Loucy (cell line): Measurements from ENCODE around the gene LENG9.

Experiments
- H2AFZ ChIP-seq: fragments of 200-600 bp; sonication (generic); 2 replicates; pipeline ENCODE4 v1.6.0; 2016; ENCODE audit warnings: antibody characterized with exemption, mild to moderate bottlenecking, low read length, moderate library complexity
- H3F3A ChIP-seq: fragments of 200-600 bp; 2 replicates; pipeline ENCODE4 v1.6.0; 2016; ENCODE audit warnings: antibody characterized with exemption, low read depth, mild to moderate bottlenecking
- H3K27me3 ChIP-seq: fragments of 200-600 bp; sonication (generic); 2 replicates; pipeline ENCODE4 v1.6.1; 2014; ENCODE audit warnings: low read length, mild to moderate bottlenecking; ENCODE audit not compliant: insufficient read depth, poor library complexity, severe bottlenecking
- H3K36me3 ChIP-seq: fragments of 200-600 bp; sonication (generic); 2 replicates; pipeline ENCODE4 v1.6.1; 2016; ENCODE audit warnings: low read length; ENCODE audit not compliant: insufficient read depth
- H3K4me1 ChIP-seq: fragments of 200-600 bp; sonication (generic); 2 replicates; pipeline ENCODE4 v1.5.1; 2014; ENCODE audit warnings: low read length, mild to moderate bottlenecking; ENCODE audit not compliant: insufficient read depth, poor library complexity, severe bottlenecking
- H3K4me2 ChIP-seq: fragments of 200-600 bp; sonication (generic); 2 replicates; pipeline ENCODE4 v1.6.0; 2014; ENCODE audit warnings: antibody characterized with exemption, low read length, low read depth, mild to moderate bottlenecking; ENCODE audit not compliant: poor library complexity, severe bottlenecking
- H3K4me3 ChIP-seq: fragments of 200-600 bp; sonication (generic); 2 replicates; pipeline ENCODE4 v1.5.1; 2014; ENCODE audit warnings: low read length, mild to moderate bottlenecking, mixed read lengths; ENCODE audit not compliant: poor library complexity, severe bottlenecking
- H3K79me2 ChIP-seq: fragments of 200-600 bp; sonication (generic); 2 replicates; pipeline ENCODE4 v1.6.1; 2014; ENCODE audit warnings: low read length; ENCODE audit not compliant: insufficient read depth
- H3K9ac ChIP-seq: fragments of 200-600 bp; sonication (generic); 2 replicates; pipeline ENCODE4 v1.6.0; 2014; ENCODE audit warnings: mild to moderate bottlenecking, low read depth, low read length, moderate library complexity; ENCODE audit not compliant: poor library complexity, severe bottlenecking
- H3K9me2 ChIP-seq: fragments of 200-600 bp; sonication (generic); replicated peaks from 2 replicates; pipeline ENCODE4 v1.6.1; 2016; ENCODE audit warnings: low read depth, low read length, mixed read lengths
- H3K9me3 ChIP-seq: fragments of 200-600 bp; sonication (generic); 2 replicates; pipeline ENCODE4 v1.6.1; 2014; ENCODE audit warnings: mild to moderate bottlenecking, antibody characterized with exemption, low read length, low read depth; ENCODE audit not compliant: insufficient read depth
- H4K20me1 ChIP-seq: fragments of 200-600 bp; sonication (generic); 2 replicates; pipeline ENCODE4 v1.6.0; 2014; ENCODE audit warnings: antibody characterized with exemption, low read length, mild to moderate bottlenecking; ENCODE audit not compliant: insufficient read depth, poor library complexity, severe bottlenecking
- CTCF ChIP-seq: fragments of 200-600 bp; sonication (generic); conservative IDR thresholded peaks from 2 replicates; pipeline ENCODE4 v1.5.1; 2014; ENCODE audit warnings: mild to moderate bottlenecking, antibody characterized with exemption, low read length
- EZH2phosphoT487 ChIP-seq: fragments of 200-600 bp; IDR thresholded peaks from 2 replicates; pipeline ENCODE4 v1.6.1; 2018; ENCODE audit warnings: antibody characterized with exemption, mild to moderate bottlenecking, moderate library complexity, borderline replicate concordance

The LENG9 gene

GRCh38 chr19:54455786-54456422, 7.7 kb downstream of the LENG9 start:
- Histone ChIP-seq H3K27me3 (no peaks in the 10 kb centered on the region), H3K9me2 (no peaks in the 10 kb centered on the region), H3K36me3 (peaks cover 86% of the 10 kb centered on the region; the same call in 1 of the 2 replicates), H4K20me1 (peaks cover 66% of the 10 kb centered on the region), H2AFZ (no peak overlapping the region), H3K4me2 (no peak overlapping the region), H3F3A (no peaks in the 10 kb centered on the region), H3K9ac (no peak overlapping the region), H3K79me2 (peaks cover 44% of the 10 kb centered on the region), H3K9me3 (no peaks in the 10 kb centered on the region), H3K4me1 (peaks cover 13% of the 10 kb centered on the region), H3K4me3 (no peak overlapping the region)
- TF ChIP-seq CTCF (no peak), EZH2phosphoT487 (no peak)

GRCh38 chr19:54454781-54455675, 8.6 kb downstream of the LENG9 start:
- peaks cover 84% of the 10 kb centered on the region; the same call in 1 of the 2 replicates for H3K36me3 ChIP-seq
- H3K27me3 ChIP-seq = no peaks in the 10 kb centered on the region
- H3K9ac ChIP-seq = no peak overlapping the region
- H3K9me2 ChIP-seq = no peaks in the 10 kb centered on the region
- H3K9me3 ChIP-seq = no peaks in the 10 kb centered on the region
- no peak overlapping the region for H2AFZ ChIP-seq
- H3K4me1 ChIP-seq = peaks cover 22% of the 10 kb centered on the region
- no peaks in the 10 kb centered on the region for H3F3A ChIP-seq
- no peak for TF ChIP-seq CTCF
- TF ChIP-seq EZH2phosphoT487 = no peak
- no peak overlapping the region for H3K4me3 ChIP-seq
- peaks cover 53% of the 10 kb centered on the region for H3K79me2 ChIP-seq
- H4K20me1 ChIP-seq = peaks cover 71% of the 10 kb centered on the region
- H3K4me2 ChIP-seq = no peak overlapping the region

GRCh38 chr19:54453921-54454780, 9.4 kb downstream of the LENG9 start:
- Histone ChIP-seq H3K27me3 (no peaks in the 10 kb centered on the region), H3K9me2 (no peaks in the 10 kb centered on the region), H3K4me2 (no peak overlapping the region), H3K9ac (no peak overlapping the region), H2AFZ (no peak overlapping the region), H3K36me3 (peaks cover 75% of the 10 kb centered on the region; the same call in 1 of the 2 replicates), H3K4me1 (peaks cover 27% of the 10 kb centered on the region), H3K4me3 (no peak overlapping the region), H3K9me3 (no peaks in the 10 kb centered on the region), H4K20me1 (peaks cover 69% of the 10 kb centered on the region), H3F3A (no peaks in the 10 kb centered on the region), H3K79me2 (peaks cover 61% of the 10 kb centered on the region)
- TF ChIP-seq CTCF (no peak), EZH2phosphoT487 (no peak)
